H7 (cell line): ENCODE results near the gene FMNL2. TPM values are rescaled to one million over a fixed set of nuclear protein-coding genes. Genes with fewer than 3 reads are reported as not detected.

ENCODE experiments used
- DNase-seq: peaks from one replicate; pipeline ENCODE4 v3.0.0; 2012
- H3K27me3 ChIP-seq: 2 replicates; pipeline ENCODE4 v1.6.0; 2011; ENCODE audit warnings: mild to moderate bottlenecking, low read length; ENCODE audit not compliant: control insufficient read depth, insufficient read depth
- H3K36me3 ChIP-seq: replicated peaks from 2 replicates; pipeline ENCODE4 v1.5.1; 2011; ENCODE audit warnings: low read length; ENCODE audit not compliant: control insufficient read depth, insufficient read depth
- H3K4me3 ChIP-seq: 2 replicates; pipeline ENCODE4 v1.5.1; 2011; ENCODE audit warnings: low read depth, mild to moderate bottlenecking, control low read depth, low read length, moderate library complexity; ENCODE audit not compliant: insufficient read depth
- total RNA-seq: library from RNA; depleted of rRNA; stranded (reverse); fragments of >200 nt; shearing (Covaris generic); gene quantifications from 2 replicates; pipeline ENCODE4 v1.2.3, GENCODE V29; 2014

The FMNL2 gene
- total RNA-seq, 1 experiment from 2014 or later, result 20.0 TPM

GRCh38 chr2:152534460-152535135, 199.6 kb downstream of the FMNL2 start:
- H3K4me3 ChIP-seq, result no peak overlapping the region
- no peaks in the 10 kb centered on the region for H3K36me3 ChIP-seq
- H3K27me3 ChIP-seq, result no peaks in the 10 kb centered on the region
- no peak for DNase-seq

- Histone ChIP-seq H3K4me3 (no peak overlapping the region), H3K27me3 (no peaks in the 10 kb centered on the region), H3K36me3 (no peaks in the 10 kb centered on the region)
- DNase-seq, result no peak
Observed at GRCh38 chr2:152537081-152537651, 202.2 kb downstream of the FMNL2 start.

- DNase-seq, result no peak
- Histone ChIP-seq H3K27me3 (no peaks in the 10 kb centered on the region), H3K4me3 (no peak overlapping the region), H3K36me3 (no peaks in the 10 kb centered on the region; the same call in 1 of the 2 replicates)
Observed at GRCh38 chr2:152539424-152539823, 204.4 kb downstream of the FMNL2 start.

GRCh38 chr2:152541712-152542111, 206.7 kb downstream of the FMNL2 start:
- no peak for DNase-seq
- Histone ChIP-seq H3K36me3 (no peaks in the 10 kb centered on the region; the same call in 1 of the 2 replicates), H3K27me3 (no peaks in the 10 kb centered on the region), H3K4me3 (no peak overlapping the region)

- no peak for DNase-seq
- no peaks in the 10 kb centered on the region for H3K27me3 ChIP-seq
- no peak overlapping the region for H3K4me3 ChIP-seq
- no peaks in the 10 kb centered on the region; the same call in 1 of the 2 replicates for H3K36me3 ChIP-seq
Observed at GRCh38 chr2:152542337-152542994, 207.5 kb downstream of the FMNL2 start.

- H3K4me3 ChIP-seq, result no peak overlapping the region
- no peaks in the 10 kb centered on the region for H3K27me3 ChIP-seq
- DNase-seq, result no peak
- H3K36me3 ChIP-seq, result no peaks in the 10 kb centered on the region; the same call in none of the 2 replicates
Observed at GRCh38 chr2:152542995-152543481, 208.1 kb downstream of the FMNL2 start.

- H3K4me3 ChIP-seq, result no peak overlapping the region
- no peaks in the 10 kb centered on the region for H3K27me3 ChIP-seq
- no peak for DNase-seq
- H3K36me3 ChIP-seq, result no peaks in the 10 kb centered on the region; the same call in none of the 2 replicates
Observed at GRCh38 chr2:152543717-152544116, 208.7 kb downstream of the FMNL2 start.

- no peaks in the 10 kb centered on the region; the same call in none of the 2 replicates for H3K36me3 ChIP-seq
- DNase-seq, result no peak
- H3K27me3 ChIP-seq, result no peaks in the 10 kb centered on the region
- no peak overlapping the region for H3K4me3 ChIP-seq
Observed at GRCh38 chr2:152544638-152545037, 209.7 kb downstream of the FMNL2 start.

GRCh38 chr2:152546230-152546837, 211.4 kb downstream of the FMNL2 start:
- DNase-seq, result no peak
- Histone ChIP-seq H3K4me3 (no peak overlapping the region), H3K36me3 (no peaks in the 10 kb centered on the region; the same call in none of the 2 replicates), H3K27me3 (no peaks in the 10 kb centered on the region)

- DNase-seq, result no peak
Observed at GRCh38 chr2:152548111-152548875, 213.3 kb downstream of the FMNL2 start.

GRCh38 chr2:152548996-152549395, 214.0 kb downstream of the FMNL2 start:
- no peaks in the 10 kb centered on the region; the same call in 1 of the 2 replicates for H3K36me3 ChIP-seq
- no peak overlapping the region for H3K4me3 ChIP-seq
- DNase-seq, result no peak
- H3K27me3 ChIP-seq, result no peaks in the 10 kb centered on the region

More at GRCh38 chr2:152548111-152548875, 213.3 kb downstream of the FMNL2 start:
- Histone ChIP-seq H3K27me3 (no peaks in the 10 kb centered on the region), H3K36me3 (no peaks in the 10 kb centered on the region; the same call in none of the 2 replicates), H3K4me3 (no peak overlapping the region)

- Histone ChIP-seq H3K36me3 (no peaks in the 10 kb centered on the region; the same call in 1 of the 2 replicates), H3K27me3 (no peaks in the 10 kb centered on the region), H3K4me3 (no peak overlapping the region)
- DNase-seq, result no peak
Observed at GRCh38 chr2:152549423-152549822, 214.4 kb downstream of the FMNL2 start.

- Histone ChIP-seq H3K4me3 (no peak overlapping the region), H3K36me3 (no peaks in the 10 kb centered on the region; the same call in 1 of the 2 replicates), H3K27me3 (no peaks in the 10 kb centered on the region)
- no peak for DNase-seq
Observed at GRCh38 chr2:152550386-152550785, 215.4 kb downstream of the FMNL2 start.

GRCh38 chr2:152552888-152553287, 217.9 kb downstream of the FMNL2 start:
- Histone ChIP-seq H3K27me3 (no peaks in the 10 kb centered on the region), H3K4me3 (no peak overlapping the region), H3K36me3 (no peaks in the 10 kb centered on the region; the same call in 1 of the 2 replicates)
- no peak for DNase-seq
